ENCODE results near the gene PPP2R3B. TPM values are rescaled to one million over a fixed set of nuclear protein-coding genes. Genes with fewer than 3 reads are reported as not detected.
"Not testable (repeated sequence)": the region's sequence is repeated elsewhere in the genome, so short reads cannot be mapped to it uniquely, and the experiment has no call there.

The PPP2R3B gene
- polyA plus RNA-seq, 3 donors = 6.6 to 13.2 (median 7.1) TPM

DNA sequence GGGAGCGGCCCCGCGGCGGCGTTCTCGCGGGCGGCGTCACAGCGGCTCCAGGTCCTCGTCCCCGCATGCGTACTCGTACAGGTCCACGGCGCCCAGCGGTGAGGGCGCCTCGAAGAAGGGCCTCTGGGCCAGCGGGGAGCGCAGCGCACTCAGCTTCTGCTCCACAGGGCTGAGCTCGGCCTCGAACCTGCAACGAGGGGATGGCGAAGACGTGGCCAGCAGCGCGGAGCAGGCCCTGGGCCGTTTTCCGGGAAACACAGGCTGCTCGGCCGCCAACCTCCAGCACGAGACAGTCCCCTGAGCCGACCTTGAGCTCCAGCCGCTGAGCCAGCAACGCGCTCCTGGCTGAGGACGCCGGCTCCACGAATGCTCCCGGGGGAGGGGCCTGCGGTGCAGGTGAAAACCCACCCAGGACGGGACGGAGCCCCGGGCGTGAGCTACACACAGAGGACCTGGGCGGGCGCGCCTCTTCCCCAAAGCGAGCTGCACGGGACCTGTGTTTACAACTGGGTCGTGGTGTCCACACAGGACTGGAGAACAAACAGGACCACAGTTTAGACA lies 52.3 kb downstream of the PPP2R3B start:
- 91 to 98% (median 97%) methylated on average over 48 to 53 of the region's 53 CpGs for WGBS, 3 donors

DNA sequence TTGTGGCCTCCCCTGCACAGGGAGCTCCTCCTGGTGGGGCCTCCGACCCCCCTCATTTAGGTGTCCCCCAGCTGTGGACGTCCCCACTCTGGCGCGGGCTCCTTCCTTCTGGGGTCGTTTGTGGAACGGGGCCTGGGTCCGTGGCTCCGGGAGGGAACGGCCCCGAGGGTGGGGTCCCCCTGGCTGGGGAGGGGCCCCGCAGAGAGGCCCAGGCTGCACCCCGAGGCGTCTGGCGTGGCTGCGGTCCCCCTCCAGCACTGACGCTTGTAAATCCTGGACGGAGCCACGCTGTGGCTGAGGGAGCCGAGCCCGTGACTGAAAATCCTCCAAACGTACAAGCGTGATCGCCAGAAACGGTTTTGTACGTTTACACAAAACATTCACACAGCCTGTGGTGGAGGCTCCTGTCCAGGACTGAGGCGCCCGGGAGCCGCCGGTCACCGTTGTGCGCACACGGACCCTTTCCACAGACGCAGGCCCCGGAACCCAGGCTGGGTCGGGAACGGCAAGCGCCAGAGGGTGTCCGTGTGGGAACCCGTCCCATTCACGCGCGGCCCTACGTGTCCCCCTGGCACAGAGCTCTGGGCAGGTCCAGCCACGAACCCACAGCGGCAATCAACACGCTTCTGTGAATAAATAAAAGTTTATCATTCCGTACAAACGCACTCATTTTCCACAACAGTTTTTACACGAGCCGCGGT lies 52.9 kb downstream of the PPP2R3B start:
- H3K27ac ChIP-seq (ENCODE audit: low read depth, low read length) = no peak overlapping the region
- WGBS, 3 donors = 93 to 94% (median 93%) methylated on average over 44 to 51 of the region's 51 CpGs

More for the DNA sequence above, 52.3 kb downstream of the PPP2R3B start:
- no peak overlapping the region for H3K27ac ChIP-seq (ENCODE audit: low read depth, low read length)

DNA sequence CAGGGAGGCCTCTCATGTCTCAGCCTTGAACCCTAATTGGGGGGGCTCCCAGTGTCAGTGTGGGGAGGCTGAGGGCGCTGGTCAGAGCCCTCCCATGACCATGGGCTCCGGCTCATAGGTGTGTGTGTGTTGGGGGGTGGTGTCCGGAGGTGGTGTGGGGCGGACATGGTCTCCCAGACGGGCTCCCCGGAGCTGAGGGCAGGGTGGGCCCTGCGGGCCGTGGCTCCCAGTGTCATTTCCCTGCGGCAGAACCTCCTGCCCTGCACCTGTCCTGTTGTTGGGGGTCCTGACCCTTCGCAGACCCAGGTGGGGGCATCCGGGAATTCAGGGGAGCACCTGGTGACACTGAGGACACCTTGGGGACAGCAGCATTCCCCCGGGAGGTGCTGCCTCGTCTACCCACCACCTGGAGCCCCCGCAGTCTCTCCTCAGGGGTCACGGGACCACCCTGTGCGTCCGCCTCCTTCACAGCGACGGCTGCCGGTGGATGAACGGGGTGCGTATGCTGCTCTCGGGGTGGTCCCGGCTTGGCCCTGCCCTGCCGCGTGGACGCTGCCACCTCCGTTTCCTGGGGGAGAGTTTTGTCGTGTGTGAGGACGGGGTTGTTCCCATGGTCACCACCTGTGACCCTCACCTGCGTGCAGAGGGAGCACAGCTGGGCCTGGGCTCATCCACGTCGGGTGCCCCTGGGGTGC lies 53.6 kb downstream of the PPP2R3B start:
- 92 to 94% (median 94%) methylated on average over 30 to 33 of the region's 33 CpGs for WGBS, 3 donors
- no peak overlapping the region for H3K27ac ChIP-seq (ENCODE audit: low read depth, low read length)

DNA sequence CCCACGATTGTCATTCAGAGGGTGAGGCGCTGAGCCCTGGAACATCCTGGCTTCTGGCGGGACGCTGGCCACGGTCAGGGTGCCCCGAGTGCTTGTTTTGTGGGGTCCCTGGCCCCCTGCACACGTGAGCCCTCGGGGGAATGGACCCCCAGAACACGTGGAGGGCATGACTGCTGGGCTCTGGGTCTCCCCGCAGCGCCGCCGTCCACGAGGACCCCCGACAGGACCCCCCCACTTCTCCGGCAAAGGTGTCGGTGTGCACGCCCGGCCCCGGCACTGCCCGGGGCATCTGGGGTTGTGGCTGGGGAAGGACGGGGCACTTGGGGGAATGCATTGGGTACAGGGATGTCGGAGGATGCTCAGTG lies 54.2 kb downstream of the PPP2R3B start:
- 88 to 94% (median 92%) methylated on average over 22 to 23 of the region's 23 CpGs for WGBS, 3 donors
- H3K27ac ChIP-seq (ENCODE audit: low read depth, low read length) = no peak overlapping the region

DNA sequence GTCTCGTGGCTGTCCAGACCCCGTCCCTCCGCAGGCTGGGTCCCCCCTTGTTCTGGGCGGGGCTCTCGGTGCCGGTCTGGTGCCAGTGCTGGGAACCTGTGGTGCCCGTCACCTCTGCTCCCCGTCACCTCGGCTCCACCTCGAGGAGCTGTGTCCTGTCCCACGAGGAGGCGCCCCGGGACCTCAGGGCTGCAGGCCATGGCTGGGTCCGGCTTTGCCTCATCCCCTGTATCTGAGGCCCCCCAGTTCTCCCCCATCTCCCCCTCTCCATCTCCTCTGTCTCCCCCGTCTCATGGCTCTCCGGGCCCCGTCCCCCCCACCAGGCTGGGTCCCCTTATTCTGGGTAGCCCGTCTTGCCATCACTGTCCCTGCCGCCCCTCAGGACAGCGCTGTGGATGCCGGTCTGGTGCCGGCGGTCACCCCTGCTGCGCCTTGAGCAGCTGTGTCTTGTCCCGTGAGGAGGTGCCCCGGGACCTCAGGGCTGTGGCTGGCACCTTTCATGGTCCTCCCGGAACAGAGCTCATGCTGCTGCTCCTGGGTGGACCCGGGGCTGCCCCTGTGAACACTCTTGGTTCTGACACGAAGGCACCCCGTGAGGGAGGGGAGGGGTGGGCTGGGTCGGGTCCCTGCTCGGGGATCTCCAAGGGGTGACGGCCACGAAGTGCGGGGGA lies 54.7 kb downstream of the PPP2R3B start:
- 48 to 63% (median 61%) methylated on average over 30 to 35 of the region's 35 CpGs for WGBS, 3 donors
- H3K27ac ChIP-seq (ENCODE audit: low read depth, low read length) = no peak overlapping the region

DNA sequence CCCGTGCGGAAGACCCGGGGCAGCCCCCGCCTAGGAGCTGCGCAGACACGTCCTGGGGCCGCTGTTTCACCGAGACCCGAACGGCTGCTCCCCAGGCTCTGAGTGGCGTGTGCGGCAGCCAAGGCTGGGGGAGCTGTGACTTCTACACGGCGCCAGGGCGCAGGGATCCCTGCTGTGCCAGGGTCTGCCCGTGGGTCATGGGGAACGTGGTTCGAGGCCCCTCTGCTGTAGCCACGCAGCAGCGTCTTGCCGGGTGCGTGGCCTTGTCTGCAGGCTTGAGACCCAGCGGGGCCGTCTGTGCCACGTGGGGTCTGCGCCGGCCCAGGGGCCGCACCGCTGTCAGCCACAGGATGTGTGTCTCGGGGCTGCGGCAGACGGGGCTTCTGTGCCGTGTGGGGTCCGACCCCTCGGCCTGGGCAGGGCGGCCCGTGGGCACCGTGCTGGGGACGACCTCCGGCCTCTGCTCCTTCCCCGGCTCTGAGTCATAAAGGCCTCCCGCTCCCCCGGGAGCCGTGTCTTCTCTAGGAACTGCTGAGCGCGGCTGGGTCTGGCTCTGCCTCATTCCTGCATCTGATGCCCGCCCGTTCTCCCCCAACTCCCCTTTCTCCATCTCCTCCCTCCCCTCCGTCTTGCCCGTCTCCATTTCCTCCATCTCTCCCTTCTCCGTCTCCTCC lies 55.4 kb downstream of the PPP2R3B start:
- no peak overlapping the region for H3K27ac ChIP-seq (ENCODE audit: low read depth, low read length)
- 2 to 24% (median 7%) methylated on average over 43 to 51 of the region's 51 CpGs for WGBS, 3 donors

DNA sequence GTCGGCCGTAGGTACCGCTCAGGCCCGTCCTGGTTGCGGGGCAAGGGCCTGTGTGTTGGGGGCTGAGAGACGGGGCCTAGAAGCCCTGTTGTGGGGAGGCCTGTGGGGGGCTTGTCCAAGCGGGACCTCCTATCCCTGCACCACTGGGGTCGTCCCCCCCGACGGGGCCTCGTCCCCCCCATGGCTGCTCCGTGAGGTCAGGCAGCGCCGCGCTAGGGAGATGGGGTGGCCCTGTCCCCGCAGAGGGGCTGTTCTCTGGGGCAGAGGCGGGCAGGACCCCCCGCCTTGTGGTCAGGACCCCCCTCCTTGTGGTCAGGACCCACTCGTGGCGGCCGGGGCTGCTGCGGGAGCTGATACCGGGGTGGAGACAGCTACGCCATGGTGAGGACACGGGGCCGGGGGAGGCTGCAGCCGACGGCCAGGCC lies 56.0 kb downstream of the PPP2R3B start:
- no peak overlapping the region for H3K27ac ChIP-seq (ENCODE audit: low read depth, low read length)
- WGBS, 3 donors = 3 to 42% (median 20%) methylated on average over 15 to 28 of the region's 28 CpGs

DNA sequence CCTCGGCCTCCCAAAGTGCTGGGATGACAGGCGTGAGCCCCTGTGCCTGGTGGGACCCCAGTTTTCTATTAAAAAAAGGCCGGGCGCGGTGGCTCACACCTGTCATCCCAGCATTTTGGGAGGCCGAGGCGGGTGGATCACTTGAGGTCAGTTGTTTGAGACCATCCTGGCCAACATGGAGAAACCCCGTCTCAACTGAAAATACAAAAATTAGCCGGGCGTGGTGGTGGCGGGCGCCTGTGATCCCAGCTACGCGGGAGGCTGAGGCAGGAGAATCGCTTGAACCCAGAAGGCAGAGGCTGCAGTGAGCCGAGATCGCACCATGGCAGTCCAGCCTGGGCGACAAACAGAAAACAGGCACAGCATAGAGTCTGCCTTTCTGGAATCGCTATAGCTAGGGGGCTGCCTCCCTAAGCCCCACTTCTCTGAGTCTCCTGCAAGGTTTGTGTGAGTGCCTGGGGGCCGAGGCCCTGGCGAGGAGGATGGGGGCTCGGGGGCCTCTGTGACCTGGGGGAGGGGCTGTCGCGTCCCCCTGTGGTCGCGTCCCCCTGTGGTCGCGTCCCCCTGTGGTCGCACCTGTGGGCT lies 56.5 kb downstream of the PPP2R3B start:
- H3K27ac ChIP-seq (ENCODE audit: low read depth, low read length) = not testable (repeated sequence)
- 67 to 74% (median 72%) methylated on average over 29 of the region's 29 CpGs for WGBS, 3 donors

DNA sequence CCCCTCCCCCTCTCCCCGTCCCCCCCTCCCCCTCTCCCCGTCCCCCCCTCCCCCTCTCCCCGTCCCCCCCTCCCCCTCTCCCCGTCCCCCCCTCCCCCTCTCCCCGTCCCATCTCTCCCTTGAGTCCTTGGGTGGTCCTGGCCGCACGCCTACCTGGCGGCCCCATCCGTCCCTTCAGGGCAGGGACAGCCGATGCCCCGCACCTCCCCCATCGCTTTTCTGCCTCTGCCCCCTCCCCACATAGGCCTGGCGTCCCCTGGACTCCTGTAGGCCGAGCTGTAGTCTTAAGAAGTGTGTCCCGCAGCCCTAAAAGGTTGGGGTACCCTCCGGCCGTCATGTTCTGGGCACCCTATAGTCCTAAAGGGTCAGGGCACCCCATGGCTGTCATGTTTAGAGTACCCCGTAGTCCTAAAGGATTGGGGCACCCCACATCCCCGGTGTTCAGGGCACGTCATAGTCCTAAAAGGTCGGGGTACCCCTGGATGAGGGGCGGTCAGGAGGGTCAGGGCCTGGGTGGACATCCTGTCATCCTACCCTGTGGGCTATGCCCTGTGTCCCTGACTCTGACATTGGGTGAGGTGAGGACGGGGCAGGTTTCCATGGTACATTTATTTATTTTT lies 57.3 kb downstream of the PPP2R3B start:
- no peak overlapping the region for H3K27ac ChIP-seq (ENCODE audit: low read depth, low read length)
- 82 to 88% (median 83%) methylated on average over 14 to 18 of the region's 23 CpGs for WGBS, 3 donors

DNA sequence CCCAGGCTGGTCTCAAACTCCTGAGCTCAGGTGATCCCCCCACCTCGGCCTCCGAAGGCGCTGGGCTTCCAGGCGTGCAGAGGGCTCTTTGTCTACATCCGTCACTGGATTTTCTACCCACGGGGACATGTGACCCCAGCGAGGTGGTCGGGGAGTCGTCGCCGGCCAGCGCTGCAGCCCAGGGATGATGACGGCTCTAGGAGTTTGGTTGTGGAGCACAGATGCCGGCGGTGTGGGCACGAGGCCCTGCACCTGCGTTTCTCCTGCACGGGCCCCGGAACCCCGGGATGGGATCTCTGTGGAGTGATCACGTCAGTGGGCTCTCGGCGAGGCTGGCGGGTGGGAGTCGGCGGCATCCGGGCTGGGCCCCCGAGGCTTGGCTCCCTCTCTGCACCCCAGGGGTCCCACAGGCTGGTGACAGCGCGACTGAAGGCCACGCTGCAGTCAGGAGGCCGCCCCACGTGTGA lies 59.0 kb downstream of the PPP2R3B start:
- no peak overlapping the region for H3K27ac ChIP-seq (ENCODE audit: low read depth, low read length)
- 89 to 93% (median 91%) methylated on average over 27 to 33 of the region's 33 CpGs for WGBS, 3 donors

DNA sequence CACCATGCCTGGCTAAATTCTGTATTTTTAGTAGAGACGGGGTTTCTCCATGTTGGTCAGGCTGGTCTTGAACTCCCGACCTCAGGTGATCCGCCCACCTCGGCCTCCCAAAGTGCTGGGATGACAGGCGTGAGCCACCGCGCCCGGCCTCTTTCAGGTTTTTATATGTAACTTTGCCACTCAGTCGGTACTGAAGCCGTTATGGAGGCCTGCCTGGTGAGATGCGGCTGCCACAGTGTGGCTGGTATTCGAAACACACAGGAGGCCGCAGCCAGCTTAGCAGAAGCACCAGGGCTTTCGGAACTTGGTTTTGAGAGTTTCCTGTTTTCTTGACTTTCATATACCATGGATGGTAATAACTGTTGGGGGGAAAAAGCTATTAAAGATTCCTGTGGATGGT lies 62.0 kb downstream of the PPP2R3B start:
- 75 to 85% (median 78%) methylated on average over 14 of the region's 14 CpGs for WGBS, 3 donors

DNA sequence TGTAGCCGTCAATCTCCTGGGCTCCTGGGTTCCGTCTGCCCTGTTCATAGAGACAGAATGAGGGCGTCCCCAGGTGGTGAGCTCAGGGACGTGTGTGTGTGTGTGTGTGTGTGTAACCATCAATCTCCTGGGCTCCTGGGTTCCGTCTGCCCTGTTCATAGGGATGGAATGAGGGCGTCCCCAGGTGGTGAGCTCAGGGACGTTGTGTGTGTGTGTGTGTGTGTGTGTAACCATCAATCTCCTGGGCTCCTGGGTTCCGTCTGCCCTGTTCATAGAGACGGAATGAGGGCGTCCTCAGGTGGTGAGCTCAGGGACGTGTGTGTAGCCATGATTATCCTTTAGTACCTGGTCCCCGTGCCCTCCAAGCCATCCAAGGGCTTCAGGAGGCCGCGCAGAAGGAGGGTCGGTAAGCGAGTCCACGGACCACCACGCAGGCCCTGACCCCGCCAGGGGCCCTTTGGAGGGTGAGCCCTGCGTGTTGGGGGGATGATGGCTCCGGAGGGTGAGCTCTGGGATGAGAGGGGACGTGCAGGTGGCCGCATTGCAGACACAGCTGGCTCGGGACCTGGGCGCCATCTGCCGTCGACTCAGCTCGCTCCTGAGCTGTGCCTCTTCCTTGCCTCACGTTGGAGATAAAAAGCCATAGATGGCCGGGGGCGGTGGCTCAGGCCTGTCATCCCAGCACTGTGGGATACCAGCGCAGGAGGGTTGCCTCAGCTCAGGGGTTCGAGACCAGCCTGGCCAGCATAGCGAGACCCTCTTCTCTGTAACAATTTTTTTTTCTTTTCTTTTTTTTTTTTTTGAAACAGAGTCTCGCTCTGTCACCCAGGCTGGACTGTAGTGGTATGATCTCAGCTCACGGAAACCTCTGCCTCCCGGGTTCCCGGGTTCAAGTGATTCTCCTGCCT lies 62.7 kb downstream of the PPP2R3B start:
- no peak overlapping the region for H3K27ac ChIP-seq (ENCODE audit: low read depth, low read length)
- WGBS, 3 donors = 69 to 80% (median 77%) methylated on average over 37 to 38 of the region's 38 CpGs

More for the DNA sequence above, 62.0 kb downstream of the PPP2R3B start:
- not testable (repeated sequence) for H3K27ac ChIP-seq (ENCODE audit: low read depth, low read length)

DNA sequence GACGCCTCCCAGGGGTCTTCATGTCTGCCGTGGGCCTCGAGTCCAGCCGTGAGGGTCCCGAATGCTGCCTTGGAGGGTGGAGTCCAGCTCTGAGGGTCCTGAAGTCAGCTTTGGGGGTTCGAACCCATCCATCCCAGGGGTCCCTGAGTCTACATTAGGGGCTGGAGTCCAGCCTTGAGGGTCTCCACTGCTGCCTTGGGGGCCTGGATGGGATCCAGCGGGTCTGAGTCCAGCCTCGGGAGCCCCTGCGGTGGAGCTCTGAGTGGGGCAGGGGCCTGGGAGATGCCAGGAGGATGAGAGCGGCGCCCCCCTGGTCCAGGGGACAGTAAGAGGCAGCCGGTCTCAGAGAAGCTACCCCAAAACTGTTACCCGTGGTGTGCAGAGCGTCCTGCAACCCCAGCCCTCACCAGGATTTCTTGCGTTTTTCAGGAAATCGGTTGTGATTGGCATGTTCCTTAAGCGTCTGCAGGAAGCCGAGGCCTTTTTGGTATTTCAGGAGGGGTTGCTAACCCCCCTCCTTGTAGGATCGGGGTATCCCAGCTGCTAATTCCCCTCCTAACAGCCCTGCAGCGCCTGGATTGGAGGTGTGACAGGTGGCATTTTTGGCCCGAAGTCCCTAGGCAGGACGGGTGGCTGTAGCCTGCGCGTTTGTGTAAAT lies 66.5 kb downstream of the PPP2R3B start:
- WGBS, 3 donors = 1 to 4% (median 3%) methylated on average over 24 of the region's 24 CpGs
- no peak overlapping the region for H3K27ac ChIP-seq (ENCODE audit: low read depth, low read length)

DNA sequence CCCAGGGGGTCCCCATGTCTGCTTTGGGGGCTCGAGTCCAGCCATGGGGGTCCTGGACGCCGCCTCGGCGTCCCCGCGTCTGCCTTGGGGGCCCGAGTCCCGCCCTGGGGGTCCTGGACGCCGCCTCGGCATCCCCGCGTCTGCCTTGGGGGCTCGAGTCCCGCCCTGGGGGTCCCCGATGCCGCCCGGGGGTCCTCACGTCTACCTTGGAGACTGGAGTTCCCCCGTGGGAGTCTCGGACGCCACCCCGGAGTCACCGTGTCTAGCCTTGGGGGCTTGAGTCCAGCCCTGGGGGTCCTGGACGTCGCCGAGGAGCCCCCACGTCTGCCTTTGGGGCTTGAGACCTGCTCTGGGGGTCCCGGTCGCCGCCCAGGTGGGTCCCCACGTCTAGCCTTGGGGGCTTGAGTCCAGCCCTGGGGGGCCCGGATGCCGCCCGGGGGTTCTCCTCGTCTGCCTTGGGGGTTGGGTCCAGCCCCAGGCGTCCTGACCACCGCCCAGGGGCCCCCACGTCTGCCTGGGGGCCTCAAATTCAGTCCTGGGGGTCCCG lies 67.1 kb downstream of the PPP2R3B start:
- no peak overlapping the region for H3K27ac ChIP-seq (ENCODE audit: low read depth, low read length)
- WGBS, 3 donors = 0 to 1% (median 0%) methylated on average over 38 to 41 of the region's 41 CpGs

DNA sequence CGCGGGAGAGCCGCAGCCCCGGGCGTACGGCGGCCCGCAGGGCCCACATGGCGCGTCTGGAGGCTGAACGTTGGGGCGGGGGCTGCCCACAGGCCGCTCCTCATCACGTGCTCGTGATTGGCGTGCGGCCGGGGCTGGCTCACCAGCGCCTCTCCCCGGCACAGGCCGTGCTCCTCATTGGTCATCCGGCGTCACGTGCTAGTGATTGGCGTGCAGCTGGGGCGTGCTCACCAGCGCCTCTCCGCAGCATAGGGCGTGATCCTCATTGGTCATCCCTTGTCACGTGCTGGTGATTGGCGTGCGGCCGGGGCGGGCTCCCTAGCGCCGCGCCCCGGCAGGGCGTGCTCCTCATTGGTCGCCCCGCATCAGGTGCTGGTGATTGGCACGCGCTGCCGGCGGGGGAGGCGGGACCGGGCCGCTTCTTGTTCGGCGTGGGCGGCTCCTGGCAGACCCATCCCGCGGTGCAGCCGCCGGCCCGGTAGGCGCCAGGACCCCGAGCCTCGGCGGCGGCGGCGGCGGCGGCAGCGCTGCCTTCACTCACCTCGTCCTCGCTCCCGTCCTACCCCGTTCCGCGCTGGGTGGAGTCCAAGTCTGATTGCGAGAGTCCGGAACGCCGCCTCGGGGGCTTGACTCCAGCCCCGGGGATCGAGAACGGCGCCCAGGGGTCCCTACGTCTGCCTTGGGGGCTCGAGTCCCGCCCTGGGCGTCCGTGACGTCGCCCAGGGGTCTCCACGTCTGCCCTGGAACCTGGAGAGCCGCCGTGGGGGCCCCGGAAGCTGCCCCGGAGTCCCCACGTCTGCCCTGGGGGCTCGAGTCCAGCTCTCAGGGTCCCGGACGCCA lies 67.7 kb downstream of the PPP2R3B start, which contains the start of gene GTPBP6:
TSS of gene GTPBP6 (minus strand) at position 58 of the 840 bp plus-strand sequence. CDS start at position 49, 9 bp downstream.
- H3K27ac ChIP-seq (ENCODE audit: low read depth, low read length) = peak within 1 kb of the TSS; percentile 97
- WGBS, 3 donors = 0 to 1% (median 1%) methylated on average over 78 to 97 of the region's 97 CpGs

Data from adipose tissue (tissue), 3 donors.